ENCODE measurements around the gene KAZN.

Gene KAZN

GRCh38 chr1:14648896-14649855, 50.7 kb downstream of the KAZN start:
- DNase-seq: no peak

GRCh38 chr1:14649976-14650375, 51.5 kb downstream of the KAZN start:
- no peak for DNase-seq

GRCh38 chr1:14650951-14651350, 52.5 kb downstream of the KAZN start:
- DNase-seq: no peak

DNA sequence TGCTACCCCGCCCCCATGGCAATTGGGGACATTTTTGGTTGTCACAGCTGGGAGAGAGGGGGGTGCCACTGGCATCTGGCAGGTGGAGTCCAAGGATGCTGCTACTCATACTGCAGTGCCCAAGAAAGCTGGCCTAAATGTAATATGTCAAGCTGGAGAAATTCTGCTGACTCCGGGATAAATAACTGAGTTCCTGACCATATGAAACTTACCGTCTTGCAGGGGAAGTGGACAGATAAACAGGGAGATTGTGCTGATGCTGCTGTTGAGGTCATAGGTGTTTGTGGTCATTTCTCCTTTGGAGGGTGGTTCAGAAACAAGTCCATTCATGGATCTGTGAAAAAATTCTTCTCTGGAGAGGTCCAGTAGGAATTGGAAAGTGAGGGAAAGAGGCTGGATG, 54.4 kb downstream of the KAZN start:
- no peak for DNase-seq

DNA sequence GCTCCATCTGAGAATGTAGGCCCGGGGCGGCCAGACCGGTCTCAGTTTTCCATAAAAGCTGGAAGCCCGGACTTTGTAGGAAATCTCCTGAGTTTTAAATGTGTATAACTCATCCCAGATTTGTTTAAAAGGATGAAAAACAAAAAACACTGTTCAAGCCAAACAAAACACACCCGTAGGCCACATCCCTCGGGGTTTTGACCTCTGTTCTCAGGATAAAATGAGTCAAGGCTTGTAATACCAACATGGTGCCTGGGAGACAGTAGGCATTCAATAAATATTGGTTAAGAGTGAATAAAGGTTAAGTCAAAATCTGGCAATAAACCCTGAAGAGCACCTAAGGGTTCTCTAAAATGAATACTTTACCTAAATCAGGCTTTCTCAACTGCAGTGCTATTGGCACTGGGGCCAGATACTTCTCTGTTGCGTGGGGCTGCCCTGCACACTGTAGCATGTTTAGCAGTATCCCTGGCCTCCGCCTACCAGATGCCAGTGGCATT, 55.0 kb downstream of the KAZN start:
- no peak for DNase-seq

- no peak for DNase-seq
Observed at GRCh38 chr1:14654554-14654953, 56.1 kb downstream of the KAZN start.

DNA sequence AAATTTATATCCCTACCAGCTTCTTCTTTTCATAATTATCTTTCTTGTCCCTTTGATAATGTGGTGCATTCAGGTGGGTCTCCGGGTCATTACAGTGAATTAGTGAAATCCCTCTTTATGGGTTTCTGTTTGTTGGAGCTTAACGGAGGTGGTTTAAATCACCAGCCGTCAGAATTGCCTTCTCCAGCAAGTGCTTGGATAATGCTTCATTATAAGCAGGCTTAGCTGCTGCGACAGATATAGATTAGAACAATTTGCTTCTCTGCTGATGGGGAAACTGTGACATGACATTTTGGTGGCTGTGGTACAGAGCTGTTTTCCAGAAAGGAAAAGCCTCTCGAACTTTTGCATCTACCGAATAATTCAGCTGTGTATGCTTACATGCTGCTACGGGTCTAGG, 56.9 kb downstream of the KAZN start:
- peak; percentile 85 for DNase-seq

GRCh38 chr1:14656384-14656937, 58.0 kb downstream of the KAZN start:
- no peak for DNase-seq

- DNase-seq: no peak
Observed at GRCh38 chr1:14658642-14659041, 60.2 kb downstream of the KAZN start.

- peak; percentile 96 for DNase-seq
Observed at GRCh38 chr1:14659913-14660312, 61.4 kb downstream of the KAZN start.

- DNase-seq: peak; percentile 44
Observed at GRCh38 chr1:14660801-14661200, 62.3 kb downstream of the KAZN start.

DNA sequence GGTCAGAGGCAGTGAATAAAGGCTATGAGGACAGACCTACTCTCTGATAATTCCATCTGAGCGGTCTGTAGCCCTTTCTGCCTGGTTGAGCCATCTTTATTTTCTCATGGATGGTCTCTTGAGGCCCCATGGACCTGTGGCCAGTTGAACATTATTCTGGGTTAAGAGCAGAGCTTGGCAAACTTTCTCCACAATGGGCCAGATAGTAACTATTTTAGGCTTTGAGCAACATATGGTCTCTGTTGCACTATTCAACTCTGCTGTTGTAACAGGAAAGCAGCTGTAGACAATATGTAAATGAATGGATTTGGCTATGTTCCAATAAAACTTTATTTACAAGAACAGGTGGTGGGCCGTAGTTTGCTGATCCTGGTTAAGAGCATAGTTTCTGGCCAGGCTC, 62.7 kb downstream of the KAZN start:
- peak; percentile 69 for DNase-seq

- no peak for DNase-seq
Observed at GRCh38 chr1:14662116-14662515, 63.6 kb downstream of the KAZN start.

GRCh38 chr1:14663773-14664172, 65.3 kb downstream of the KAZN start:
- no peak for DNase-seq

GRCh38 chr1:14666373-14666772, 67.9 kb downstream of the KAZN start:
- DNase-seq: no peak

- DNase-seq: no peak
Observed at GRCh38 chr1:14666962-14667650, 68.6 kb downstream of the KAZN start.

GRCh38 chr1:14667651-14667984, 69.1 kb downstream of the KAZN start:
- no peak for DNase-seq

DNA sequence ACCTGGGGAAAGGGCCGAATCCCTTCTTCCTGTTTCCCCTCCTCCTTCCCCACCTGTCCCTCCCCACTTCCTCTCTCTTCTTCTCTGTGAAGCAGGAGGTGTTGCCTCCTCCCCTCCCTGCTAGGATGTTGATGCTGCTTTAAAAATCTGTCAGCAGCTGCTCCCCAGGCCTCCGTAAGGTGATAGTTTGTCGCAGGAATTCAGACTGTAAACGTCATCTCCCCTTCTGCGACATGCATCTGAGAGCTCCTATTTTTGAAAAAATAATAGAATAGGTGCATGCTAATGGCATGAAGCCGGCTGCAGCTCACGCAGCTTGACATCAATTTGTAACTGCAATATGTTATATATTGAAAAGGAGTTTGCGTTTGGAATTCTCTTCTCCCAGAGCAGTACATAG, 70.1 kb downstream of the KAZN start:
- no peak for DNase-seq

DNA sequence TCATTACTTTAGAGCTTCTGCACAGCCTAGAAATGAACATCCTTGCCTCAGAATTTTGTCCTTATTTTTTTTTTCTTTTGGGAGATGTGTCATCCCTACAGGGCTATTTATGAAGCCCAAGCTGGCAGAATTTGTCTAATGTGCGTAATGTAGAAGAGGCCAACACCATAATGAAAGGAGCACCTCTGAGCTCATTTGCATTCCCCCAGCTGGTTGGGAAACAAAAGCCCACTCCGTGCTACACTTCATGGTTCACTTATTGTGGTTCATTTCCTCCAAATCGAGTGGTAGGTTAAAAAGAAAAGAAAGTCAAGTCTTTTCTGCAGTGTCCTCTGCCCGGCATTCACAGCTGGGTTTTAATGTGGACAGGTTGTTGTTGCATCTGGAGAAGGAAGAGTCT, 73.5 kb downstream of the KAZN start:
- DNase-seq: no peak

DNA sequence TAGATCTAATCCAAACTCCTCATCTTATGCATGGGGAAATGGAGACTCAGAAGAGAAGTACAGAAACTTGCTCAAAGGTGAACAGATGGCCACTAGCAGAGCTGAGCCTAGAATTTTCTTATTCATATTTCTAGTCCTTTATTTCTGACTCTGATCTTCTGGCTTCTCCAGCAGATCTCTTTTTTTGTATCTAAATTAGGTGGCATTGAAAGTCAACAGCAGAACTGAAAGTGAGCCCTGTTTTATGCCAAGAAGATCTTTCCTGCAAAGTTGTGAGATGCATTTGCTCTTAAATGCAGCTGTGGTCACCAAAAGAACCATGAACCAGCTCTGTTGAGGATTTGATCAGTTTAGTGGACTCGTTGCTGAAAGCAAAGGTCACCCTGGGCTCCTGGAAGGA, 75.5 kb downstream of the KAZN start:
- no peak for DNase-seq

- no peak for DNase-seq
Observed at GRCh38 chr1:14676400-14676799, 77.9 kb downstream of the KAZN start.

DNA sequence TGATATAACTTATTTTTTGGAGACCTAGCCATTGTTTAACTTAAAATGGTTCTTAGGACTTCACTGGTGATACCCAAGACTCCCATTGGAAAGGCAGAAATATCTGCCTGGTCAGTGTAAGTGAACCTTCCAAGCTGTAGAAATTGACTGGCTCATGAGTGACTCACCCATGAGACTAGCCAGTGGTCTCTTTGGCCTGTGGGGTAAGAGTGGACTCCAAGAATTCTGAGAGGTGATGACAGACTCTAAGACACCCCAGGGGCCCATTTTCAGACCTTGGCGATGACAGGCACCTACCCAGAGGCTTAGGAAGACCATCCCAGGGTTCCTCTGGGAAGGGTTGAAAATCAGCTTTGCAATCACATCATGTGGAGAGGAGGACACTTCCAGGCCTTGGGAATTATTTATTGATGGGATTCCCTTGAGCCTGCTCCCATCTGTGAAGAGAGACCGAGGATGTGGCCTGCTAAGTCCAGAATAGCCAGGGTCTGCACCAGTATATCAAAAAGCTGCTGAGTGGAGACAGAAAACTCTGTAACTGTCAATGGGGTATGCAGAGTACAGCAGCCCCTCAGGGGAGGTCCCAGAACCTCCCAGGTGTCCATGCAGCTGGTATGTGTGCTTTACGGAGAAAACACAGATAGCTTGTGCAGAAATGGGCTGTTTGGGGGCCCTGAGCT, 78.9 kb downstream of the KAZN start:
- no peak for DNase-seq

GRCh38 chr1:14678011-14678638, 79.6 kb downstream of the KAZN start:
- DNase-seq: no peak

Data from NCI-H82 (cell line).